Measurements from ENCODE around the gene LRMDA. TPM values are rescaled to one million over a fixed set of nuclear protein-coding genes. Genes with fewer than 3 reads are reported as not detected.

Gene LRMDA
- total RNA-seq, 1 donor from 2014 or later, result not detected

DNA sequence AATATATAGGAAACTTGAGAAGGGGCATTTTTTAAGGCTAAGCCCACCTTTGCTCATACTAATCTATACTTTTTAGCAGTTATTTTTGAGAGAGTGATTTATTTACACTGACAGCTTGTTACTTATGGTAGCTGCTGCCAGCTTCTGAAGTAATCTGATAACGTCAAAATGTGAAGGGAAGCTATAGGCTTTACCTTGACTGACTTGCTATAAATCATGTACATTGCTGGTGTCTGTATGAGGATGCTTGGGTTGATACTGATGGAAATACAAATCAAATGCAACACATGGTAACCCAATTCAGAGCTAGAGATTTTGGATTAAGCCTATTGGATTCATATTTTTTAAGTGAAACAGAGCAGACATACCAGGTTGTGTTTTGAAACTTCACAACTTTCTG is 299.4 kb downstream of the LRMDA start:
- Mint-ChIP-seq H3K4me1 (no peaks in the 10 kb centered on the region), H3K27me3 (no peaks in the 10 kb centered on the region), H3K9me3 (no peaks in the 10 kb centered on the region), H3K27ac (no peak overlapping the region), H3K4me3 (no peak overlapping the region), H3K36me3 (ENCODE audit: low read depth) (no peaks in the 10 kb centered on the region)
- intact Hi-C loops (cut with micrococcal nuclease), result no loop called here
- ATAC-seq (ENCODE audit: low read depth), result no peak
- CTCF ChIA-PET, result no interaction called here
- no peak for TF ChIP-seq CTCF (IDR thresholded peaks at IDR 0.05)
- POLR2A ChIA-PET, result no interaction called here
- DNase-seq, result no peak

- Mint-ChIP-seq H3K27me3 (no peaks in the 10 kb centered on the region), H3K4me3 (no peak overlapping the region), H3K27ac (no peak overlapping the region), H3K36me3 (ENCODE audit: low read depth) (no peaks in the 10 kb centered on the region), H3K9me3 (no peaks in the 10 kb centered on the region), H3K4me1 (no peaks in the 10 kb centered on the region)
- intact Hi-C loops (cut with micrococcal nuclease), result no loop called here
- DNase-seq (no peak), ATAC-seq (ENCODE audit: low read depth) (no peak)
- CTCF ChIA-PET, result no interaction called here
- POLR2A ChIA-PET, result no interaction called here
- TF ChIP-seq CTCF (IDR thresholded peaks at IDR 0.05), result no peak
Measured at GRCh38 chr10:75733135-75733890, 301.9 kb downstream of the LRMDA start.

DNA sequence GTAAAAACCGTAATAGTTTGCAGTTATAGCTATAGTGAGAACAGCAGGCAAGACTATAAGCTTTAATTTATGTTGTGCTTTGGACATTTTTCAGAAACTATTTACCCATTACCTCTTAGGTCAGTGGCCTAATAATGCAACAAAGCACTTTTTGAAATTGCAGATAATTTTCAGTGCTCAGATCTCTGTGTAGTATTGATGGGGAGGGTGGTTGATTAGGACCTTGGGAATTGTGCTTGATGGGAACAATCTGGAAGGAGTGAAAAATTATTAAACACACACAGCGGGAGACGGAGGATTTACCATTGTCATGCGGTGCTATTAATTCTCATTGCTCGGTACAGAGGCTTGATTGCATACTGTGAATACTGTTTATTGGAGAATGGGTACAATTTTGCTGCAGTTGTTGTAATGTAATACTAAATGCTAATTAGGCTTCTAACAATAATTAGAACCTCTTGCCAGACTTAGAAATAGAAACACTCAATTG is 304.8 kb downstream of the LRMDA start:
- intact Hi-C loops (cut with micrococcal nuclease), result no loop called here
- H3K4me3 Mint-ChIP-seq, result no peak overlapping the region
- ChIA-PET POLR2A (no interaction called here), CTCF (no interaction called here)
- ATAC-seq (ENCODE audit: low read depth), result no peak
- no peak for TF ChIP-seq CTCF (IDR thresholded peaks at IDR 0.05)
- no peaks in the 10 kb centered on the region for H3K27me3 Mint-ChIP-seq
- H3K27ac Mint-ChIP-seq, result no peak overlapping the region
- no peaks in the 10 kb centered on the region for H3K9me3 Mint-ChIP-seq
- H3K36me3 Mint-ChIP-seq (ENCODE audit: low read depth), result no peaks in the 10 kb centered on the region
- no peaks in the 10 kb centered on the region for H3K4me1 Mint-ChIP-seq
- no peak for DNase-seq

DNA sequence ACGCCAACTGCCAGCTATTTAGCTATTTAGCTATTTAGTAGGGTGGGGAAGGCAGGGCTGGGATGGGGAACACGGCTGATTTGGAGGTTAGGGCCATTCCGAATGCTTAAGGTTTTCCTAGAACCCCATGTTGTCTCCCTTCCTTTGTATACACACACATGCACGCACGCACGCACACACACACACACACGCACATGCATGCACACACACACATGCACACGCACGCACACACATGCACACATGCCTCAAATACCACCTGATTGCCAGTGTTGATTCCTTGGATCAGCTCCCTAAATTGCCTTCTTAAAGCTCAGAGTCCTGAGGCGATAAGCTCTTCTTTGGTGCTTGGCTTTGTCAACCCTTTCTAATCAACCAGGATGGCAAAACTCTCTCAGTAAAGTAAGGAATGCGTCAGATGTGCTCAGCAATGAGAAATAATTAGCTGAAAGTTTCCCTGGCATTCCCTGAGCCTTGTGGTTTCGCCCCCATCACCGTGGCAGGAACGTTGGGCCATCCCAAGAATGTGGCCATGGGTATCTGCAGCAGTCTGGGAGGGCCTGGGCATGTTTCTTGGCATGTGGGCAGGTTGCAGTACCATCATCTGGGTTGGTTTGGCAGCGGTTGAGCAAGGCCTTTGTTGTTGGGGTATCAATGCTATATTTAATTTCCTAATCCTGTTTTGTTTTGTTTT is 305.6 kb downstream of the LRMDA start:
- CTCF ChIA-PET, result no interaction called here
- intact Hi-C loops (cut with micrococcal nuclease), result no loop called here
- no peak for ATAC-seq (ENCODE audit: low read depth)

More for the DNA sequence above, 305.6 kb downstream of the LRMDA start:
- no peaks in the 10 kb centered on the region for H3K36me3 Mint-ChIP-seq (ENCODE audit: low read depth)
- no peak overlapping the region for H3K27ac Mint-ChIP-seq
- TF ChIP-seq CTCF (IDR thresholded peaks at IDR 0.05), result no peak
- no peak overlapping the region for H3K4me3 Mint-ChIP-seq
- H3K9me3 Mint-ChIP-seq, result no peaks in the 10 kb centered on the region
- no peaks in the 10 kb centered on the region for H3K27me3 Mint-ChIP-seq
- POLR2A ChIA-PET, result no interaction called here
- DNase-seq, result no peak
- no peaks in the 10 kb centered on the region for H3K4me1 Mint-ChIP-seq

Data from activated B cell treated with CpG ODN at 0.5 μM for 24 hours (primary cell).